ENCODE data around the gene PHF20.

Gene PHF20

GRCh38 chr20:35830264-35830663, 58.4 kb downstream of the PHF20 start:
- H3K4me3 ChIP-seq (ENCODE audit: low read length), result no peak overlapping the region
- TF ChIP-seq, protein P1, sequence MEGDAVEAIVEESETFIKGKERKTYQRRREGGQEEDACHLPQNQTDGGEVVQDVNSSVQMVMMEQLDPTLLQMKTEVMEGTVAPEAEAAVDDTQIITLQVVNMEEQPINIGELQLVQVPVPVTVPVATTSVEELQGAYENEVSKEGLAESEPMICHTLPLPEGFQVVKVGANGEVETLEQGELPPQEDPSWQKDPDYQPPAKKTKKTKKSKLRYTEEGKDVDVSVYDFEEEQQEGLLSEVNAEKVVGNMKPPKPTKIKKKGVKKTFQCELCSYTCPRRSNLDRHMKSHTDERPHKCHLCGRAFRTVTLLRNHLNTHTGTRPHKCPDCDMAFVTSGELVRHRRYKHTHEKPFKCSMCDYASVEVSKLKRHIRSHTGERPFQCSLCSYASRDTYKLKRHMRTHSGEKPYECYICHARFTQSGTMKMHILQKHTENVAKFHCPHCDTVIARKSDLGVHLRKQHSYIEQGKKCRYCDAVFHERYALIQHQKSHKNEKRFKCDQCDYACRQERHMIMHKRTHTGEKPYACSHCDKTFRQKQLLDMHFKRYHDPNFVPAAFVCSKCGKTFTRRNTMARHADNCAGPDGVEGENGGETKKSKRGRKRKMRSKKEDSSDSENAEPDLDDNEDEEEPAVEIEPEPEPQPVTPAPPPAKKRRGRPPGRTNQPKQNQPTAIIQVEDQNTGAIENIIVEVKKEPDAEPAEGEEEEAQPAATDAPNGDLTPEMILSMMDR (IDR thresholded peaks at IDR 0.05; ENCODE audit: insufficient read depth, low read depth, low read length, missing control alignments), result no peak
- no peak for DNase-seq (ENCODE audit: low read depth)

GRCh38 chr20:35831029-35831428, 59.2 kb downstream of the PHF20 start:
- TF ChIP-seq, protein P1 (IDR thresholded peaks at IDR 0.05; ENCODE audit: insufficient read depth, low read depth, low read length, missing control alignments), result no peak
- DNase-seq (ENCODE audit: low read depth), result peak; percentile 26
- no peak overlapping the region for H3K4me3 ChIP-seq (ENCODE audit: low read length)

GRCh38 chr20:35831971-35832370, 60.2 kb downstream of the PHF20 start:
- TF ChIP-seq, protein P1 (IDR thresholded peaks at IDR 0.05; ENCODE audit: insufficient read depth, low read depth, low read length, missing control alignments), result no peak
- H3K4me3 ChIP-seq (ENCODE audit: low read length), result no peak overlapping the region
- no peak for DNase-seq (ENCODE audit: low read depth)

GRCh38 chr20:35833241-35833640, 61.4 kb downstream of the PHF20 start:
- DNase-seq (ENCODE audit: low read depth), result no peak
- TF ChIP-seq, protein P1 (IDR thresholded peaks at IDR 0.05; ENCODE audit: insufficient read depth, low read depth, low read length, missing control alignments), result no peak
- H3K4me3 ChIP-seq (ENCODE audit: low read length), result no peak overlapping the region

- H3K4me3 ChIP-seq (ENCODE audit: low read length), result no peak overlapping the region
- TF ChIP-seq, protein P1 (IDR thresholded peaks at IDR 0.05; ENCODE audit: insufficient read depth, low read depth, low read length, missing control alignments), result no peak
- DNase-seq (ENCODE audit: low read depth), result no peak
Observed at GRCh38 chr20:35837577-35838195, 65.9 kb downstream of the PHF20 start.

DNA sequence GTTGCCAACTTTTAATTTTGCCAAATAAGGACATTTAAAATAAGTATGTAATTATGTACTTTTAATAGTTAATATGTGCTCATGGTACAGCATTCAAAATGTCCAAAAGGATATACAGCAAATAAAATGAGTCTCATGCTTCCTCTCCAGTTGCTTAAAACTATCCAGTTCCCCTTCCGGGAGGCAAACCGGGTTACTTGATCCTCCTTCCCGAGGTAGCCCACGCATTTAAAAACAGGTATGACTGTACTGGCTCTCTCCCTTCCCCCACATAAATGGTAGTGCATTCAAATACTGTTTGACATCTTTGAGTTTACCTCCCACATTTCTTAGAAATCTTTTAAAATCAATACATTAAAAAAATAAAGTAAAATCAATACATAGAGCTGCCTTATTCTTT, 66.4 kb downstream of the PHF20 start:
- TF ChIP-seq, protein P1 (IDR thresholded peaks at IDR 0.05; ENCODE audit: insufficient read depth, low read depth, low read length, missing control alignments), result no peak
- no peak for DNase-seq (ENCODE audit: low read depth)
- H3K4me3 ChIP-seq (ENCODE audit: low read length), result no peak overlapping the region

- no peak overlapping the region for H3K4me3 ChIP-seq (ENCODE audit: low read length)
- TF ChIP-seq, protein P1 (IDR thresholded peaks at IDR 0.05; ENCODE audit: insufficient read depth, low read depth, low read length, missing control alignments), result no peak
- DNase-seq (ENCODE audit: low read depth), result no peak
Observed at GRCh38 chr20:35839904-35840303, 68.1 kb downstream of the PHF20 start.
